GM13976 (cell line): ENCODE results near the gene MALT1.

Experiments used
- DNase-seq: peaks from one replicate; pipeline ENCODE4 v3.0.0; 2012; ENCODE audit warnings: low spot score
- in situ Hi-C: fragments of 300-500 bp; cut with MboI; formaldehyde crosslinking; loops from one replicate; pipeline ENCODE4 v1.12.0; 2022; ENCODE audit warnings: low sequenced_read_pairs, mixed read lengths, inconsistent platforms; ENCODE audit not compliant: unreplicated experiment
- TF ChIP-seq, protein P1 (sequence below): IDR thresholded peaks from 2 replicates; pipeline ENCODE4 v1.5.1; 2012; ENCODE audit warnings: borderline replicate concordance, mild to moderate bottlenecking; ENCODE audit not compliant: insufficient read depth; ENCODE audit errors: extremely low read depth, missing control alignments, control extremely low read depth

The MALT1 gene

DNA sequence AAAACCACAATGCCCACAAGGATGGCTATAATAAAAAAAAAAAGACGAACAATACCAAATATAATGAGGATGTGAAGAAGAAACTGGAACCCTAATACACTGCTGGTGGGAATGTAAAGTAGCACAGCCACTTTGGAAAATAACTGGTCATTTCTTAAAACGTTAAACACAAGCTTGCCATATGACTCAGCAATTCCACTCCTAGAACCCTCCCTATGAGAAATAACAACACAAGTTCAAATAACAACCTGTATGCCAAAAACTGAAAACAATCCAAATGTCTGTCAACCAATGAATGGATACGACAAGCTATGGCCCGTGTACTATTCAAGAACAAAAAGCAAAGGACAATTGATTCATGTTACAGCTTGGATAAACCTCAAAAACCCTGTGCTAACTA lies 35.4 kb upstream of the MALT1 start:
- TF ChIP-seq, protein P1, sequence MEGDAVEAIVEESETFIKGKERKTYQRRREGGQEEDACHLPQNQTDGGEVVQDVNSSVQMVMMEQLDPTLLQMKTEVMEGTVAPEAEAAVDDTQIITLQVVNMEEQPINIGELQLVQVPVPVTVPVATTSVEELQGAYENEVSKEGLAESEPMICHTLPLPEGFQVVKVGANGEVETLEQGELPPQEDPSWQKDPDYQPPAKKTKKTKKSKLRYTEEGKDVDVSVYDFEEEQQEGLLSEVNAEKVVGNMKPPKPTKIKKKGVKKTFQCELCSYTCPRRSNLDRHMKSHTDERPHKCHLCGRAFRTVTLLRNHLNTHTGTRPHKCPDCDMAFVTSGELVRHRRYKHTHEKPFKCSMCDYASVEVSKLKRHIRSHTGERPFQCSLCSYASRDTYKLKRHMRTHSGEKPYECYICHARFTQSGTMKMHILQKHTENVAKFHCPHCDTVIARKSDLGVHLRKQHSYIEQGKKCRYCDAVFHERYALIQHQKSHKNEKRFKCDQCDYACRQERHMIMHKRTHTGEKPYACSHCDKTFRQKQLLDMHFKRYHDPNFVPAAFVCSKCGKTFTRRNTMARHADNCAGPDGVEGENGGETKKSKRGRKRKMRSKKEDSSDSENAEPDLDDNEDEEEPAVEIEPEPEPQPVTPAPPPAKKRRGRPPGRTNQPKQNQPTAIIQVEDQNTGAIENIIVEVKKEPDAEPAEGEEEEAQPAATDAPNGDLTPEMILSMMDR, result no peak
- in situ Hi-C loops, result no loop called here
- no peak for DNase-seq

DNA sequence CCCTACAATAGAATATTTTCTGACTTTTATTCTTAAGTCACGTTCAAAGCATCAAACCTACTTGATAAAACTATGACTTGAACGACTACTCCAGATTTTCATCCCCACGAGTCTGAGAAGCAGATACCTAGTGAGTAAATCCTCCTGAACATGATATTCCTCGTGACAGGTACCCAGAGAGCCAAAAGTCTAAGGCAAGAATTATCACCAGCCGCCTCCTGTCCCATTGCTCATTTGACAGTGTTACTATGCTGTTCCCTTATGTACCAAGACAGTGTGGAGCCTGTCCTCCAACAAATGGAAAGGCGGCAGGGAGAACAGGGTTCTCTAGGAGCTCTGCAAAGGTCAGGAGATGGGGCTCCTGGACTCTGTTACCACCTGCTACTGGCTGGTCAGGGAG lies 34.1 kb upstream of the MALT1 start:
- DNase-seq, result no peak
- TF ChIP-seq, protein P1, result no peak
- in situ Hi-C loops, result no loop called here

DNA sequence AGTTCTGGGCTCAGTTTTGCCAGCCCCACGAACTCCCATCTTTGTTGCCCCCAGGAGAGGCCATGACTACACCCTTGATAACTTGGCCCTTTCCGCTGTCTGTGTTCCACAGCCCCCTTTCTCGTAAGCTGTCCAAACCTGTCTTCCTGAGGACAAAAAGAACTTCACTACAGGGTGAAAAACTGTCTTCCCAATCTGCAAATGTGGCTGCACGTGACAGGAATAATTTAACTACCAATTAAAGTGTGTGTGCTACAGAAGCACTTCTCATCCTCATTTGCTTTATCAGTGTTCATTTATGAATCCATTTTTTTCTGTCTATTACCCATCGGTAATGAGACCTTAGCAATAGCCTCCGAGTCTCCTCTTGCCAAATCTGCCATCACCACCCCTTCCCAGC lies 33.3 kb upstream of the MALT1 start:
- DNase-seq, result no peak
- in situ Hi-C loops, result no loop called here
- TF ChIP-seq, protein P1, result no peak

DNA sequence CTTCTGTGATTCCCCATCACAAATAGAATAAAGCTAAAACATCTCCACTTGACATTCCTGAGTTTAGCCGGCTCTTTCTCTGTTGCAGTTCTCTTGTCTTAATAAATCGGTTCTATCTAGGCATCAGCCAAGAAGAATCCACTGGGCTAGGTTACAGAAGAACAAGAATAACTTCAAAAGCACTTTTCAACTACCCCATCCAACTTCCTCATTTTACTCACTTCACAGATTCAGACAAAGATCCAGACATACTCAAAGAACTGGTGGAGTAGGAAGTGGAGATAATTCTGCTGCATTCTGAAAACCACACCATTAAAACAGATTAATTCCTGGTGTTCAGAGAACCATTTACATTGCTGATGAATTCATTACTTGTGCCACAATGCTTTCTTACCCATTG lies 32.8 kb upstream of the MALT1 start:
- DNase-seq, result no peak
- TF ChIP-seq, protein P1, result no peak
- in situ Hi-C loops, result no loop called here

DNA sequence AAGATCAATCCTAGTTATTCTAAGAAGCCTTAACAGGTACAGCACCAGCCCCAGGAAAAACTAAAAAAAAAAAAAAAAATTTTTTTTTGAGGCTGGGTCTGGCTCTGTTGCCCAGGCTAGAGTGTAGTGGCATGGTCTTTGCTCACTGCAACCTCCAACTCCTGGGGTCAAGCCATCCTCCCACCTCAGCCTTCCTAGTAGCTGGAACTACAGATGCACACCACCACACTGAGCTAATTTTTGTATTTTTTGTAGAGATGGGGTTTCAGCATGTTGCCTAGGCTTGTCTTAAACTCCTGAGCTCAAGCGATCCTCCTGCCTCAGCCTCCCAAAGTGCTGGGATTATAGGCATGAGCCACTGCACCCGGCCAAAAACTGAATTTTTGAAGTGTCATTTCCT lies 32.0 kb upstream of the MALT1 start:
- DNase-seq, result no peak
- TF ChIP-seq, protein P1, result no peak
- in situ Hi-C loops, result no loop called here

DNA sequence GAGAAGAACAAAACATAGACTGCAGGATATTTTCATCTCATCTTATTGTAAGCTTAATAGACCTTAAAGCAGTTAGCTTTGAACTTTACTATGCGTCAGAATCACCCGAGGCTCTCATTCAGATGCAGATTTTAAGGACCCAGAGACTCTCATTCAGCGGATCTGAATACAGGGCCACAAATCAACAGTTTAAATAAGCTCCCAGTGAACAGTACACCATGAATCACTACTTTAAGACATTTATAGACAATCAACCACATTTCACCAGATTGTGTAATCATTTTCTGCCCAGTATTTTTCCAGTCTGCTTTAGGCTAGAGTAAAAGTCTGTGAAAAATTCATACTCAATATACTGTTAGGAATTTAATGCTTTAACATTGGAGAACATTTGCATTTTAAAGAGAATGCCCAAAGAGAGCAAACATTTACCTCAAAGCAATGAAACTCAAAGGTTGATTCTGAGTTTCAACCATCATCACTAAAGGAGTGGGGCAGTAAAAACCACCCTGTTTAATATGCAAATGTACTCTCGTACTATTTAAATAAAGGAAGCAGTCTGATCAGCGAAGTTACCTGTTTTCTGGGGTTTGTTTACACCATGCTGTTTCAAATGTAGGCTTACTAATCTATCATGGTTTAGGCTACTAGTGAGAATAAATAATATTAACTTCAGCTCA lies 31.4 kb upstream of the MALT1 start:
- in situ Hi-C loops, result no loop called here
- no peak for DNase-seq
- TF ChIP-seq, protein P1, result no peak
